HepG2 (cell line): ENCODE measurements around the gene ANO1. TPM values are rescaled to one million over a fixed set of nuclear protein-coding genes. Genes with fewer than 3 reads are reported as not detected.

Experiments
- ATAC-seq: fragments of 200-7000 bp; cut with Tn5 transposase; 3 replicates; pipeline ENCODE4 v1.9.1; 2020; ENCODE audit warnings: mild to moderate bottlenecking, moderate library complexity
- BruUV-seq: library from RNA; stranded (reverse); fragments of 400-500 nt; replicated peaks from 2 replicates; lab custom pipeline; 2021; lab: Mats Ljungman, UMichigan
- CTCF ChIA-PET: fragments of 300-600 bp; formaldehyde crosslinking; extraction: SDS; loops from one replicate; lab custom pipeline; 2021; ENCODE audit warnings: low total read pairs, inconsistent platforms, low intra/inter-chr PET ratio; lab: Yijun Ruan, JAX
- POLR2A ChIA-PET: fragments of 350-600 bp; sonication (Branson Sonifier 250); formaldehyde crosslinking; loops from one replicate; lab custom pipeline; 2020; ENCODE audit warnings: antibody characterized with exemption, inconsistent platforms; lab: Yijun Ruan, JAX
- DNase-seq: peaks from one replicate; pipeline ENCODE4 v3.0.0-alpha.2; 2015; ENCODE audit warnings: low spot score
- FAIRE-seq: peaks from 3 replicates; lab custom pipeline; 2011; peaks lifted over from hg19 to GRCh38; lab: Jason Lieb, UNC
- H2AFZ ChIP-seq: one replicate; pipeline ENCODE4 v1.6.1; 2011; ENCODE audit warnings: low read length, inconsistent platforms
- H3K27ac ChIP-seq: fragments of 300-600 bp; 3 replicates; pipeline ENCODE4 v1.8.0; 2011; ENCODE audit warnings: mixed run types, mild to moderate bottlenecking, mixed read lengths, low read length, inconsistent platforms; ENCODE audit not compliant: insufficient read depth; ENCODE audit errors: extremely low read length
- H3K27me3 ChIP-seq, 2 experiments: fragments of 200-600 bp in 1 of 2; 2 replicates in 1 of 2; 3 replicates in 1 of 2; pipeline versions ENCODE4 v1.6.0 to v1.8.0; 2011; ENCODE audit warnings: low read length in 2 of 2, mild to moderate bottlenecking in 2 of 2, moderate library complexity in 2 of 2, inconsistent platforms in 1 of 2; ENCODE audit not compliant: insufficient read depth in 2 of 2, control insufficient read depth in 1 of 2
- H3K36me3 ChIP-seq, 2 experiments: fragments of 200-600 bp in 1 of 2; replicated peaks in 1 of 2; 2 replicates in 1 of 2; 3 replicates in 1 of 2; pipeline versions ENCODE4 v1.5.1 to v1.8.0; 2011; ENCODE audit warnings: low read length in 2 of 2, inconsistent platforms in 1 of 2; ENCODE audit not compliant: insufficient read depth in 2 of 2, control insufficient read depth in 1 of 2
- H3K4me1 ChIP-seq: 2 replicates; pipeline ENCODE4 v1.5.1; 2012; ENCODE audit warnings: low read length, inconsistent platforms; ENCODE audit not compliant: insufficient read depth
- H3K4me2 ChIP-seq: 2 replicates; pipeline ENCODE4 v1.6.0; 2011; ENCODE audit warnings: low read depth, low read length, inconsistent platforms
- H3K4me3 ChIP-seq, 3 experiments: fragments of 200-600 bp in 1 of 3; sonication (generic), shearing (Covaris generic) in 1 of 3; replicated peaks in 1 of 3; 2 replicates each; pipeline ENCODE4 v1.5.1; 2011 to 2016; ENCODE audit warnings: low read length in 3 of 3, inconsistent platforms in 2 of 3, low read depth in 2 of 3, mild to moderate bottlenecking in 2 of 3, control low read depth in 1 of 3, mixed read lengths in 1 of 3; ENCODE audit not compliant: insufficient read depth in 1 of 3
- H3K79me2 ChIP-seq: one replicate; pipeline ENCODE4 v1.6.1; 2011; ENCODE audit warnings: low read length, inconsistent platforms; ENCODE audit not compliant: insufficient read depth
- H3K9ac ChIP-seq: 2 replicates; pipeline ENCODE4 v1.6.0; 2011; ENCODE audit warnings: mild to moderate bottlenecking, low read depth, low read length, inconsistent platforms; ENCODE audit not compliant: insufficient read depth
- H3K9me3 ChIP-seq: 2 replicates; pipeline ENCODE4 v1.5.1; 2012; ENCODE audit warnings: mild to moderate bottlenecking, low read length
- H4K20me1 ChIP-seq: 2 replicates; pipeline ENCODE4 v1.6.0; 2011; ENCODE audit warnings: inconsistent platforms, mild to moderate bottlenecking, low read length, moderate library complexity; ENCODE audit not compliant: insufficient read depth
- AGO2 ChIP-seq: fragments of 200-400 bp; formaldehyde crosslinking; optimal IDR thresholded peaks from 2 replicates; pipeline ENCODE3; 2017; ENCODE audit warnings: mild to moderate bottlenecking, low read depth, low read length, moderate library complexity
- ATF2 ChIP-seq: sonication (generic); formaldehyde crosslinking; IDR thresholded peaks from 2 replicates; pipeline ENCODE4 v1.4.0; 2020; ENCODE audit warnings: missing genetic modification reagents
- TAF1 ChIP-seq: sonication (generic); formaldehyde crosslinking; IDR thresholded peaks from 2 replicates; pipeline ENCODE4 v1.4.0; 2020; ENCODE audit warnings: missing genetic modification reagents
- whole genome bisulfite sequencing: methylation state at CpG from one replicate; pipeline ENCODE4 v1.1.6; 2017; ENCODE audit warnings: low lambda C conversion rate; 5-methylcytosine and 5-hydroxymethylcytosine counted together
- in situ Hi-C: cut with HindIII; loops from 2 replicates; pipeline ENCODE4 v1.10.0; 2017; ENCODE audit warnings: low pct_unique_long_range_greater_than_20kb; ENCODE audit not compliant: extremely low pct_ligation_motif_present
- intact Hi-C: fragments of 100-400 bp; cut with micrococcal nuclease; formaldehyde crosslinking; loops from one replicate; pipeline ENCODE4 v1.10.0; 2022; ENCODE audit not compliant: unreplicated experiment
- polyA plus RNA-seq, 8 experiments: library from polyadenylated mRNA; depleted of rRNA in 3 of 8; stranded (reverse) in 7 of 8; unstranded in 1 of 8; fragments of >200 nt; fragmentation: Illumina TruSeq in 4 of 8; extraction: Trizol in 4 of 8; gene quantifications; 2 replicates each; pipeline versions ENCODE4 v1.2.1 to v1.2.3, GENCODE V29; 2011 to 2016; ENCODE audit warnings: low read depth in 4 of 8, missing spikeins in 1 of 8, mixed read lengths in 1 of 8; ENCODE audit not compliant: insufficient read depth in 1 of 8
- total RNA-seq, 5 experiments: library from RNA; depleted of rRNA; stranded (reverse); fragments of >200 nt; fragmentation: Illumina TruSeq; extraction: Trizol; gene quantifications; 2 replicates each; pipeline ENCODE4 v1.2.3, GENCODE V29; 2016; ENCODE audit warnings: low read depth in 1 of 5
- TF ChIP-seq, protein P1 (sequence below): IDR thresholded peaks from 2 replicates; pipeline ENCODE4 v1.6.1; 2016; ENCODE audit warnings: low read depth, missing genetic modification reagents, missing compliant biosample characterization
- TF ChIP-seq, protein P2 (sequence below): sonication (generic); formaldehyde crosslinking; IDR thresholded peaks from 2 replicates; pipeline ENCODE4 v1.9.0; 2021; ENCODE audit warnings: missing genetic modification reagents, borderline replicate concordance

ANO1 gene
- total and polyA plus RNA-seq, 2 of the 13 experiments (the other 11 are each of a cell fraction or from before 2014, with no cell fraction given), result not detected

GRCh38 chr11:70106757-70107156 lies 28.6 kb downstream of the ANO1 start (continued):
- TF ChIP-seq, protein P1, sequence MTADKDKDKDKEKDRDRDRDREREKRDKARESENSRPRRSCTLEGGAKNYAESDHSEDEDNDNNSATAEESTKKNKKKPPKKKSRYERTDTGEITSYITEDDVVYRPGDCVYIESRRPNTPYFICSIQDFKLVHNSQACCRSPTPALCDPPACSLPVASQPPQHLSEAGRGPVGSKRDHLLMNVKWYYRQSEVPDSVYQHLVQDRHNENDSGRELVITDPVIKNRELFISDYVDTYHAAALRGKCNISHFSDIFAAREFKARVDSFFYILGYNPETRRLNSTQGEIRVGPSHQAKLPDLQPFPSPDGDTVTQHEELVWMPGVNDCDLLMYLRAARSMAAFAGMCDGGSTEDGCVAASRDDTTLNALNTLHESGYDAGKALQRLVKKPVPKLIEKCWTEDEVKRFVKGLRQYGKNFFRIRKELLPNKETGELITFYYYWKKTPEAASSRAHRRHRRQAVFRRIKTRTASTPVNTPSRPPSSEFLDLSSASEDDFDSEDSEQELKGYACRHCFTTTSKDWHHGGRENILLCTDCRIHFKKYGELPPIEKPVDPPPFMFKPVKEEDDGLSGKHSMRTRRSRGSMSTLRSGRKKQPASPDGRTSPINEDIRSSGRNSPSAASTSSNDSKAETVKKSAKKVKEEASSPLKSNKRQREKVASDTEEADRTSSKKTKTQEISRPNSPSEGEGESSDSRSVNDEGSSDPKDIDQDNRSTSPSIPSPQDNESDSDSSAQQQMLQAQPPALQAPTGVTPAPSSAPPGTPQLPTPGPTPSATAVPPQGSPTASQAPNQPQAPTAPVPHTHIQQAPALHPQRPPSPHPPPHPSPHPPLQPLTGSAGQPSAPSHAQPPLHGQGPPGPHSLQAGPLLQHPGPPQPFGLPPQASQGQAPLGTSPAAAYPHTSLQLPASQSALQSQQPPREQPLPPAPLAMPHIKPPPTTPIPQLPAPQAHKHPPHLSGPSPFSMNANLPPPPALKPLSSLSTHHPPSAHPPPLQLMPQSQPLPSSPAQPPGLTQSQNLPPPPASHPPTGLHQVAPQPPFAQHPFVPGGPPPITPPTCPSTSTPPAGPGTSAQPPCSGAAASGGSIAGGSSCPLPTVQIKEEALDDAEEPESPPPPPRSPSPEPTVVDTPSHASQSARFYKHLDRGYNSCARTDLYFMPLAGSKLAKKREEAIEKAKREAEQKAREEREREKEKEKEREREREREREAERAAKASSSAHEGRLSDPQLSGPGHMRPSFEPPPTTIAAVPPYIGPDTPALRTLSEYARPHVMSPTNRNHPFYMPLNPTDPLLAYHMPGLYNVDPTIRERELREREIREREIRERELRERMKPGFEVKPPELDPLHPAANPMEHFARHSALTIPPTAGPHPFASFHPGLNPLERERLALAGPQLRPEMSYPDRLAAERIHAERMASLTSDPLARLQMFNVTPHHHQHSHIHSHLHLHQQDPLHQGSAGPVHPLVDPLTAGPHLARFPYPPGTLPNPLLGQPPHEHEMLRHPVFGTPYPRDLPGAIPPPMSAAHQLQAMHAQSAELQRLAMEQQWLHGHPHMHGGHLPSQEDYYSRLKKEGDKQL (CRISPR knock-in tag), result no peak
- TF ChIP-seq, protein P2, sequence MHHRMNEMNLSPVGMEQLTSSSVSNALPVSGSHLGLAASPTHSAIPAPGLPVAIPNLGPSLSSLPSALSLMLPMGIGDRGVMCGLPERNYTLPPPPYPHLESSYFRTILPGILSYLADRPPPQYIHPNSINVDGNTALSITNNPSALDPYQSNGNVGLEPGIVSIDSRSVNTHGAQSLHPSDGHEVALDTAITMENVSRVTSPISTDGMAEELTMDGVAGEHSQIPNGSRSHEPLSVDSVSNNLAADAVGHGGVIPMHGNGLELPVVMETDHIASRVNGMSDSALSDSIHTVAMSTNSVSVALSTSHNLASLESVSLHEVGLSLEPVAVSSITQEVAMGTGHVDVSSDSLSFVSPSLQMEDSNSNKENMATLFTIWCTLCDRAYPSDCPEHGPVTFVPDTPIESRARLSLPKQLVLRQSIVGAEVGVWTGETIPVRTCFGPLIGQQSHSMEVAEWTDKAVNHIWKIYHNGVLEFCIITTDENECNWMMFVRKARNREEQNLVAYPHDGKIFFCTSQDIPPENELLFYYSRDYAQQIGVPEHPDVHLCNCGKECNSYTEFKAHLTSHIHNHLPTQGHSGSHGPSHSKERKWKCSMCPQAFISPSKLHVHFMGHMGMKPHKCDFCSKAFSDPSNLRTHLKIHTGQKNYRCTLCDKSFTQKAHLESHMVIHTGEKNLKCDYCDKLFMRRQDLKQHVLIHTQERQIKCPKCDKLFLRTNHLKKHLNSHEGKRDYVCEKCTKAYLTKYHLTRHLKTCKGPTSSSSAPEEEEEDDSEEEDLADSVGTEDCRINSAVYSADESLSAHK (CRISPR knock-in tag), result no peak

DNA sequence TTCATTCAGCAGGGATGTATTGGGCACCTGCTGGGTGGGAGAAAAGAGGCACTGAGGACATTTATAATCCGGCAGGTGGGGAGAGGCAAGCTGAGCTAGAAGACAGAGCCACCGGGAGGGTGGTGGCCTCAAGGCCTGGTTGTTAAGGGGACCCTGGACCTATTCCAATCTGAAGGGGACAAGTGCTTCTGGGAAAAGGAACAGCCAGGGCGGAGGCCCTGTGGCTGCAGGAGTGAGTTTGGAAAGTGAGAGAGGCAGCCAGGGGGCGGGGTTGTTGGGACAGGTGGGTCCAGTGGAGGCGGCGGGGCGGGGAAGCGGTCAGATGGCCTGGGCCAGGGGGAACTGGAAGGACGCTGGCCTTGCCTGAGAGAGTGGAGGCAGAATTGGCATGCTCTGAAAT lies 29.1 kb downstream of the ANO1 start:
- H3K36me3 ChIP-seq, result no peaks in the 10 kb centered on the region
- DNase-seq (no peak), FAIRE-seq (no peak)
- H3K4me2 ChIP-seq, result no peak overlapping the region
- BruUV-seq, result no TSS peak
- H3K9me3 ChIP-seq, result no peaks in the 10 kb centered on the region
- POLR2A ChIA-PET, result no interaction called here
- H2AFZ ChIP-seq, result no peak overlapping the region
- H3K27me3 ChIP-seq, result peaks cover 17 to 73% of the 10 kb centered on the region in 2 experiments
- intact Hi-C loops, result no loop called here
- 27% methylated on average over 5 of the region's 9 CpGs for WGBS
- 0 out of 2 replicates have a peak, but pooled peaks cover 2% of the 10 kb centered on the region for H4K20me1 ChIP-seq
- no peak overlapping the region for H3K9ac ChIP-seq
- no peaks in the 10 kb centered on the region for H3K79me2 ChIP-seq
- H3K4me3 ChIP-seq, result no peak overlapping the region
- TF ChIP-seq ATF2, result no peak
- TF ChIP-seq AGO2, result no peak
- TF ChIP-seq TAF1, result no peak
- TF ChIP-seq, all 625 proteins: peak for 0
- ATAC-seq, result no peak
- in situ Hi-C loops, result no loop called here
- Histone ChIP-seq H3K27ac (no peak overlapping the region), H3K4me1 (no peaks in the 10 kb centered on the region)
- CTCF ChIA-PET, result no interaction called here
